Measurements from ENCODE around the gene SEZ6L2. TPM values are rescaled to one million over a fixed set of nuclear protein-coding genes. Genes with fewer than 3 reads are reported as not detected.

SEZ6L2 gene
- total and polyA plus RNA-seq, 9 of the 15 experiments (the other 6 are each of a cell fraction or from before 2014, with no cell fraction given): 0.10 to 2.1 (median 0.72) TPM

DNA sequence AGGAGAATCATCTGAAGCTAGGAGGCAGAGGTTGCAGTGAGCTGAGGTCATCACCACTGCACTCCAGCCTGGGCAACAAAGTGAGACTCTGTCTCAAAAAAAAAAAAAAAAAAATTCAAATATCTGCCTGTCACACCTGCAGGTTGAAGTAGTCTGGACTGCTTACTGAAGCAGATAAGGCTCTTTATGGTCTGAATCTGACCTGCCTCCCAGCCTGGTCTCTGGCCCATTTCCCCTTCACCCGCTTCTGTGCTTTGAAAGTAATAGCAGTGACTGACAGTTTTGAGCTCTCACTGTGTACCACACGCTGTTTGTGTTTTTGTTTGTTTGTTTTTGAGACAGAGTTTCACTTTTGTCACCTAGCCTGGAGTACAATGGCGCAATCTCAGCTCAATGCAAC is 5.8 kb downstream of the SEZ6L2 start (continued):
- TF ChIP-seq RBBP5 (IDR thresholded peaks at IDR 0.05; ENCODE audit: borderline replicate concordance, insufficient read depth, low read length, poor library complexity, severe bottlenecking) (no peak), PHF21A (IDR thresholded peaks at IDR 0.05; ENCODE audit: borderline replicate concordance, low read depth) (no peak), BRF1 (IDR thresholded peaks at IDR 0.05; ENCODE audit: borderline replicate concordance, extremely low read depth, insufficient read length) (no peak), KLF10 (CRISPR knock-in tag; IDR thresholded peaks at IDR 0.05) (no peak), SMAD4 (CRISPR knock-in tag; conservative IDR thresholded peaks at IDR 0.05) (0 out of 2 replicates have a peak, but pooled peaks have one; percentile 30), MYBL2 (IDR thresholded peaks at IDR 0.05; ENCODE audit: low read depth) (no peak), MYBL2 (CRISPR knock-in tag; IDR thresholded peaks at IDR 0.05; ENCODE audit: borderline replicate concordance) (no peak), TAL1 (IDR thresholded peaks at IDR 0.05) (peak; percentile 94), ARID1B (IDR thresholded peaks at IDR 0.05) (peak; percentile 93), HDGF (IDR thresholded peaks at IDR 0.05) (no peak), ZNF121 (CRISPR knock-in tag; conservative IDR thresholded peaks at IDR 0.05) (peak; percentile 38; the same call in 1 of the 2 replicates)
- TF ChIP-seq, protein P1, sequence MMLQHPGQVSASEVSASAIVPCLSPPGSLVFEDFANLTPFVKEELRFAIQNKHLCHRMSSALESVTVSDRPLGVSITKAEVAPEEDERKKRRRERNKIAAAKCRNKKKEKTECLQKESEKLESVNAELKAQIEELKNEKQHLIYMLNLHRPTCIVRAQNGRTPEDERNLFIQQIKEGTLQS (IDR thresholded peaks at IDR 0.05): peak; percentile 62; the same call in 1 of the 2 replicates
- TF ChIP-seq, protein P1 (CRISPR knock-in tag; conservative IDR thresholded peaks at IDR 0.05): no peak

All from K562 (cell line).